ENCODE data around the gene EPS8L1. TPM values are rescaled to one million over a fixed set of nuclear protein-coding genes. Genes with fewer than 3 reads are reported as not detected.

Gene EPS8L1
- total and polyA plus RNA-seq, 7 donors, result 0.28 to 77.8 (median 37.1) TPM; not detected in 3

DNA sequence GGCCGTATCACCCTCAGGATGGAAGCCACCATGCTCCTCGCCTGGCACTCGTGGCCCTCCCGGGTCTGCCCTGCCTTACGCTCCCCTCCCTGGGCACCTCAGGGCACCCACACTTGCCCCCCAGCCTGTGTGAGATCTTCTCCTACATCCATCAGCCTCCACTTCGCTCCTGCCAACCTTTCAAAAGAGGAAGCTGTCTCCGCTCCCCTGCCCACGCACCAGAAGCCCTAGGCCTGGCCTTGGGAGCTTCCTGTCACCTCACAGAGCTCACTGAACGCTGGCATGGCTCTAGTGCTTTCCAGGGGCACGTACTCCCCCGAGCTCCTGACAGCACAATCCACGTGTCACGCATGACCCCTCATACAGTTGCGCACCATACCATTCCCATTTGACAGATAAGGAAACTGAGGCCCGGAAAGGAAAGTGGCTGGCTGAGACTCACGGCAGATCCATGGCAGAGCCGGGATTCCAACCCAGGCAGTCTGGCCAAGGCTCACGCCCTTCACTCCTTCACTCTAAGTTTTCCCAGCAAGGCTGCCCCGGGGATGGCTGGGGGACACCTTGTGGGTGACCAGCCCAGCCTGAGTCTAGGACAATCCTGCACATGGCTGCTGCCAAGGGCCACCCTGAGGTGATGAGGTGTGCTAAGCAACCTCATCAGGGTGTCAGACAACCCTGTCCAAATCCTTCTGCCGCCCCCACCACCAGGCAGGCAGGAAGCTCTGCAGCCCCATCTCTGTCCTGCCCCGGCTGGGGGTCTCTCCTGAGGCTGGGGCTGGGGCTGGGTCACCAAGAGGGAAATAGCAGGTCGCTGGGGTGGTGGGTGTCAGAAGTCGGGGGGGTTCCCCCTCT is 22.4 kb downstream of the EPS8L1 start:
- Histone ChIP-seq H3K4me1 (peaks cover 0 to 14% (median 0%) of the 10 kb centered on the region in 4 donors), H3K27ac (no peak overlapping the region), H3K36me3 (peaks cover 33 to 74% (median 67%) of the 10 kb centered on the region in 4 donors), H3K27me3 (no peaks in the 10 kb centered on the region), H3K4me3 (no peak overlapping the region), H3K9me3 (peaks cover 0 to 2% (median 0%) of the 10 kb centered on the region in 4 donors)
- intact Hi-C loops (cut with DNase I), result no loop called here
- TF ChIP-seq, protein P1, sequence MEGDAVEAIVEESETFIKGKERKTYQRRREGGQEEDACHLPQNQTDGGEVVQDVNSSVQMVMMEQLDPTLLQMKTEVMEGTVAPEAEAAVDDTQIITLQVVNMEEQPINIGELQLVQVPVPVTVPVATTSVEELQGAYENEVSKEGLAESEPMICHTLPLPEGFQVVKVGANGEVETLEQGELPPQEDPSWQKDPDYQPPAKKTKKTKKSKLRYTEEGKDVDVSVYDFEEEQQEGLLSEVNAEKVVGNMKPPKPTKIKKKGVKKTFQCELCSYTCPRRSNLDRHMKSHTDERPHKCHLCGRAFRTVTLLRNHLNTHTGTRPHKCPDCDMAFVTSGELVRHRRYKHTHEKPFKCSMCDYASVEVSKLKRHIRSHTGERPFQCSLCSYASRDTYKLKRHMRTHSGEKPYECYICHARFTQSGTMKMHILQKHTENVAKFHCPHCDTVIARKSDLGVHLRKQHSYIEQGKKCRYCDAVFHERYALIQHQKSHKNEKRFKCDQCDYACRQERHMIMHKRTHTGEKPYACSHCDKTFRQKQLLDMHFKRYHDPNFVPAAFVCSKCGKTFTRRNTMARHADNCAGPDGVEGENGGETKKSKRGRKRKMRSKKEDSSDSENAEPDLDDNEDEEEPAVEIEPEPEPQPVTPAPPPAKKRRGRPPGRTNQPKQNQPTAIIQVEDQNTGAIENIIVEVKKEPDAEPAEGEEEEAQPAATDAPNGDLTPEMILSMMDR (IDR thresholded peaks at IDR 0.05), result no peak
- TF ChIP-seq POLR2A (IDR thresholded peaks at IDR 0.05) (no peak), EP300 (IDR thresholded peaks at IDR 0.05) (no peak), POLR2AphosphoS5 (IDR thresholded peaks at IDR 0.05) (no peak)
- 92 to 95% methylated on average over 23 of the region's 23 CpGs for WGBS, 2 donors
- peak; percentile 61 for DNase-seq

DNA sequence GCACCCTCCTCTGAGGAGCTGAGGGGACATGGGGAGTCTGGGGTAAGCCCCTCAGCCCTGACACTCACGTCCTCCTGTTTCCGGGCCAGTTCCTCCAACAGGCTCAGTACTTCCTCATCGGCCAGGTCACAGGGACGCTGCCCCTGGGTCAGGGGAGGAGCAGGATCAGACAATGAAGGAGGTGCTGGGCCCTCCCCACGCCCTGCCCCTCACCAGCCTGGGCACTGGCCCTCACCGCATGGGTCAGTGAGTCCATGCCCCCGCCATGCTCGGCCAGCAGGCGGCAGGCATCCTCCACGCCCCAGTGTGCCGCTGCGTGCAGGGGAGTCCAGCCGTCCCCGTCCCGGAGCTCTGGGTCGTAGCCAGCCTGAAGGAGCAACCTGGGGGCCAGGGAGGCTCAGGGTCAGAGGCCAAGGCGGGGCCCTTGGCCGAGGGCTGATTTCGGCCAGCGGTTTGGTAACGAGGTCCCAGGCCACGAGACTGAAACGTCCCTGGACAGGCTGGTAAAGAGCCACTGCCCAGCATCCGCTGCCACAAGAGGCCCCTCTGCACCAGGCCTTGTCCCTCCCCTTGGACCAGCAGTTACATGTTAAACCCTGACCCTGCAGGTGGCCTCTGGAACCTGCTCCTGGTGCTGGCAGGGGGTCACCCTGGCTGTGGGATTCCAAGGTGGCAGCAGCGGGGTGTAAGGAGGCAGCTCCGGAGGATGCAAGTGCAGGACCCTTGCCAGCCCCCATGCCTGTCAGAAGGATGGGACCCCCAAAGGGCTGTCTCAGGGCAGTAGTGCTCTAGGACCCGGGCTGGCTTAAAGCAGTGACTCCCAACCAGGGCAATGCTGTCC is 23.3 kb downstream of the EPS8L1 start:
- peak overlapping the region in 1 of 4 donors; percentile 2 for H3K27ac ChIP-seq
- H3K4me3 ChIP-seq, result no peak overlapping the region
- 93 to 94% methylated on average over 27 of the region's 27 CpGs for WGBS, 2 donors
- H3K4me1 ChIP-seq, result peaks cover 0 to 14% (median 0%) of the 10 kb centered on the region in 4 donors
- H3K27me3 ChIP-seq, result no peaks in the 10 kb centered on the region
- H3K36me3 ChIP-seq, result peaks cover 38 to 82% (median 72%) of the 10 kb centered on the region in 4 donors
- peaks cover 0 to 4% (median 0%) of the 10 kb centered on the region in 4 donors for H3K9me3 ChIP-seq
- TF ChIP-seq POLR2AphosphoS5 (IDR thresholded peaks at IDR 0.05) (no peak), POLR2A (IDR thresholded peaks at IDR 0.05) (no peak), EP300 (IDR thresholded peaks at IDR 0.05) (no peak)
- TF ChIP-seq, protein P1 (IDR thresholded peaks at IDR 0.05), result no peak
- intact Hi-C loops (cut with DNase I), result no loop called here
- peak; percentile 53 for DNase-seq

DNA sequence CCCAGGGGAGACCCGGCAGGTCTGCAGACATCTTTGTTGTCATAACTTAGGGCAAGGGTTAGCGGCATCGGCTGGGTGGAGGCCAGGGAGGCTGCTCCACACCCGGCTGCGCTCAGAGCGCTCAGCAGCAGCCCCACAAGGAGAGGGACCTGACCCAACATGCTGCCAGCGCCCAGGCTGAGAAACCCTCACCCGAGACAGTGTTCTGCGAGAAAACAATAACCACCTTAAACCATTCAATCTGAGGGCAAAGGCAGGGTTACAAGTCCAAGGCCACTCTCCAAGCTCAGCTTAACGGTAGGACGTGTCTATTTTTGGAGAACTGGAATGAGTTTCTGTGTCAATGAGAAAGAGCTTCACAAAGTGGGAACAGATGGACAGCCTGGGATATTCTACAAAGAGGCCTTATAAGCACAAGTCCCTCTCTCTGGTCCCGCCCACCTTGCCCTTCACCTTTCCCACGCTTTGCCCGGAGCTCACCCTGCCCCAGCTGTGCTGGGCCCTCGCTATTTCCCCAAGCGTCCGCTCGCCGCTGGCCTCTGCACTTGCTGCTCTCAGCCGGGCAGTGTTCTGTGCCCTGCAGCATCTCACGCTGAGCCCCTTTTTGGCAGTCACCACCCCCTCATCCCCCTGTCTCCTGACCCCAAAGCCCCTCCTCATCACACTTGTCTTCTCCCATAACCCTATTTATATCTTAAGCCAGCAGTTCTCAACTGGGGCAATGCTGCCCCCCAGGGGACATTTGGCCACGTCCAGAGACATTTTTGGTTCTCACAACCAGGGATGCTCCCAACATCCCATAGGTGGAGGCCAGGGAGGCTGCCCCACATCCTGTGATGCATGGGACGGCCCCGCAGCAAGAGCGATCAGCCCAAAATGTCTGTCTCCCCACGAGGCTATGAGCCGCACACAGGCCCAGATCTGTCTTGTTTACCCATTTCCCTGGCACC is 24.2 kb downstream of the EPS8L1 start:
- H3K36me3 ChIP-seq, result peaks cover 31 to 74% (median 65%) of the 10 kb centered on the region in 4 donors
- TF ChIP-seq EP300 (IDR thresholded peaks at IDR 0.05), result no peak
- TF ChIP-seq, protein P1 (IDR thresholded peaks at IDR 0.05), result no peak
- TF ChIP-seq POLR2AphosphoS5 (IDR thresholded peaks at IDR 0.05), result no peak
- intact Hi-C loops (cut with DNase I), result no loop called here
- DNase-seq, result no peak
- no peak overlapping the region for H3K4me3 ChIP-seq
- peaks cover 0 to 14% (median 0%) of the 10 kb centered on the region in 4 donors for H3K4me1 ChIP-seq
- H3K27me3 ChIP-seq, result no peaks in the 10 kb centered on the region
- peak overlapping the region in 1 of 4 donors; percentile 2 for H3K27ac ChIP-seq
- WGBS, 2 donors, result 88 to 90% methylated on average over 27 of the region's 27 CpGs
- H3K9me3 ChIP-seq, result peaks cover 0 to 4% (median 0%) of the 10 kb centered on the region in 4 donors

DNA sequence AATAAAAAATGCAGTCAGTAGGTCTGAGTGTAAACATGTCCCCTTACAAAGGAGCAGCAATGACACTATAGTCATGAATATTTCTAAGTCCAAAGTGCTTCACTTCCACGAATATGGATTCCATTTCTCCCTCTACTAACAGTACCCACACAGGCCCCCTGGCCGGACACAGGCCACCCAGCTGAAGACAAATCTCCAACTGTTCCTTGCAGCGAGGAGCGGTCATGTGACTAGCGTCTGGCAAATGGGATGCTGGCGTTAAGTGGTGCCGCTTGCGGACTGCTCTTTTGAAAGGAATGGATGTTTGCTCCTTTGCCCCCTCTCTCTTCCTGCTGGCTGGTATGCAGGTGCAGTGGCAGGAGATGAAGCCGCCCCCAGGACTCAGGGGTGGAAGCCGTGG is 25.6 kb downstream of the EPS8L1 start:
- no peak overlapping the region for H3K27ac ChIP-seq
- H3K4me3 ChIP-seq, result no peak overlapping the region
- TF ChIP-seq POLR2A (IDR thresholded peaks at IDR 0.05) (no peak), EP300 (IDR thresholded peaks at IDR 0.05) (no peak)
- peaks cover 0 to 4% (median 0%) of the 10 kb centered on the region in 4 donors for H3K9me3 ChIP-seq
- H3K4me1 ChIP-seq, result peaks cover 0 to 14% (median 0%) of the 10 kb centered on the region in 4 donors
- DNase-seq, result no peak
- intact Hi-C loops (cut with DNase I), result no loop called here
- WGBS, 2 donors, result 83 to 93% methylated on average over 10 of the region's 10 CpGs
- peaks cover 22 to 64% (median 55%) of the 10 kb centered on the region in 4 donors for H3K36me3 ChIP-seq
- H3K27me3 ChIP-seq, result no peaks in the 10 kb centered on the region
